ENCODE results near the gene CPNE4.
A peak's percentile ranks its signal among the peaks of the same experiment; 100 is the strongest.

Gene CPNE4

GRCh38 chr3:131794766-131795388, 239.9 kb downstream of the CPNE4 start:
- DNase-seq: peak; percentile 10

- no peak for DNase-seq
These were observed 240.9 kb downstream of the CPNE4 start for GRCh38 chr3:131793870-131794269.

- DNase-seq: no peak
These were observed 245.6 kb downstream of the CPNE4 start for GRCh38 chr3:131789188-131789587.

- no peak for DNase-seq
These were observed 248.4 kb downstream of the CPNE4 start for GRCh38 chr3:131786386-131786785.

- no peak for DNase-seq
These were observed 252.1 kb downstream of the CPNE4 start for GRCh38 chr3:131782751-131783150.

GRCh38 chr3:131778526-131778925, 256.3 kb downstream of the CPNE4 start:
- DNase-seq: no peak

- DNase-seq: no peak
These were observed 259.2 kb downstream of the CPNE4 start for GRCh38 chr3:131775650-131776049.

GRCh38 chr3:131772269-131773026, 262.4 kb downstream of the CPNE4 start:
- no peak for DNase-seq

GRCh38 chr3:131762981-131763564, 271.7 kb downstream of the CPNE4 start:
- DNase-seq: no peak

- DNase-seq: no peak
These were observed 278.4 kb downstream of the CPNE4 start for GRCh38 chr3:131756405-131756804.

- DNase-seq: no peak
These were observed 279.4 kb downstream of the CPNE4 start for GRCh38 chr3:131755380-131755779.

GRCh38 chr3:131750256-131750655, 284.6 kb downstream of the CPNE4 start:
- no peak for DNase-seq

GRCh38 chr3:131749826-131750225, 285.0 kb downstream of the CPNE4 start:
- no peak for DNase-seq

GRCh38 chr3:131747466-131747865, 287.3 kb downstream of the CPNE4 start:
- DNase-seq: no peak

GRCh38 chr3:131744765-131745164, 290.0 kb downstream of the CPNE4 start:
- DNase-seq: no peak

GRCh38 chr3:131743126-131743525, 291.7 kb downstream of the CPNE4 start:
- DNase-seq: no peak

- no peak for DNase-seq
These were observed 295.6 kb downstream of the CPNE4 start for GRCh38 chr3:131739211-131739610.

- DNase-seq: no peak
These were observed 296.7 kb downstream of the CPNE4 start for GRCh38 chr3:131738095-131738494.

GRCh38 chr3:131735544-131735943, 299.3 kb downstream of the CPNE4 start:
- no peak for DNase-seq

- DNase-seq: no peak
These were observed 299.7 kb downstream of the CPNE4 start for GRCh38 chr3:131735116-131735515.

- DNase-seq: no peak
These were observed 301.6 kb downstream of the CPNE4 start for GRCh38 chr3:131733086-131733841.

GRCh38 chr3:131731709-131732108, 303.1 kb downstream of the CPNE4 start:
- DNase-seq: peak; percentile 21

GRCh38 chr3:131730581-131730980, 304.2 kb downstream of the CPNE4 start:
- no peak for DNase-seq

GRCh38 chr3:131729643-131730017, 305.2 kb downstream of the CPNE4 start:
- DNase-seq: no peak
